K562 (cell line): ENCODE data around the gene ATF1. TPM values are rescaled to one million over a fixed set of nuclear protein-coding genes. Genes with fewer than 3 reads are reported as not detected.

Experiments
- ARID1B ChIP-seq: fragments of 450-650 bp; IDR thresholded peaks from 2 replicates; pipeline ENCODE4 v1.6.1; 2016; ENCODE audit warnings: antibody characterized with exemption, mild to moderate bottlenecking, inconsistent platforms
- CCNT2 ChIP-seq: IDR thresholded peaks from 2 replicates; pipeline ENCODE4 v1.6.1; 2011; ENCODE audit warnings: borderline replicate concordance, low read depth, mild to moderate bottlenecking, moderate library complexity, mixed read lengths, low read length; ENCODE audit not compliant: insufficient read length; ENCODE audit errors: extremely low read depth
- FOXP1 ChIP-seq: sonication (generic); formaldehyde crosslinking; IDR thresholded peaks from 2 replicates; pipeline ENCODE4 v1.8.0; 2022; ENCODE audit warnings: mild to moderate bottlenecking, missing genetic modification reagents
- GABPB2 ChIP-seq: fragments of 250-450 bp; sonication (Bioruptor Pico); conservative IDR thresholded peaks from 2 replicates; pipeline ENCODE4 v1.5.1; 2021; ENCODE audit warnings: mild to moderate bottlenecking
- GATAD2B ChIP-seq: fragments of 450-650 bp; IDR thresholded peaks from 2 replicates; pipeline ENCODE4 v1.6.1; 2017; ENCODE audit warnings: mild to moderate bottlenecking, borderline replicate concordance
- HNRNPL ChIP-seq: fragments of 200-400 bp; formaldehyde crosslinking; IDR thresholded peaks from 2 replicates; pipeline ENCODE4 v1.6.1; 2017; ENCODE audit warnings: low read depth, mild to moderate bottlenecking, low read length
- ILF3 ChIP-seq: fragments of 450-650 bp; IDR thresholded peaks from 2 replicates; pipeline ENCODE4 v1.6.1; 2018; ENCODE audit warnings: antibody characterized with exemption, mild to moderate bottlenecking, moderate library complexity, borderline replicate concordance
- KDM1A ChIP-seq, 2 experiments: fragments of 450-650 bp; IDR thresholded peaks; 2 replicates each; pipeline ENCODE4 v1.6.1; 2016; ENCODE audit warnings: mild to moderate bottlenecking in 2 of 2
- KHSRP ChIP-seq: fragments of 450-650 bp; IDR thresholded peaks from 2 replicates; pipeline ENCODE4 v1.6.1; 2017
- MYNN ChIP-seq, 2 experiments: sonication (generic); formaldehyde crosslinking in 1 of 2; IDR thresholded peaks; 2 replicates each; pipeline versions ENCODE4 v1.5.0 to v1.6.1; 2016 to 2020; ENCODE audit warnings: antibody characterized with exemption in 1 of 2, missing genetic modification reagents in 1 of 2
- PCBP1 ChIP-seq: fragments of 200-400 bp; formaldehyde crosslinking; IDR thresholded peaks from 2 replicates; pipeline ENCODE4 v1.6.1; 2018; ENCODE audit warnings: mild to moderate bottlenecking, low read depth, low read length; ENCODE audit not compliant: poor library complexity, severe bottlenecking
- SMARCA5 ChIP-seq: fragments of 450-650 bp; IDR thresholded peaks from 2 replicates; pipeline ENCODE4 v1.6.1; 2016
- SOX6 ChIP-seq: fragments of 450-650 bp; IDR thresholded peaks from 2 replicates; pipeline ENCODE4 v1.6.1; 2014; ENCODE audit warnings: mild to moderate bottlenecking
- TAF1 ChIP-seq: IDR thresholded peaks from 2 replicates; pipeline ENCODE4 v1.6.1; 2011; ENCODE audit warnings: mild to moderate bottlenecking, low read length, moderate library complexity; ENCODE audit not compliant: insufficient read depth, control insufficient read depth, severe bottlenecking; ENCODE audit errors: extremely low read depth
- TCF15 ChIP-seq: fragments of 250-450 bp; sonication (Bioruptor Pico); IDR thresholded peaks from 2 replicates; pipeline ENCODE4 v1.8.0; 2022; ENCODE audit warnings: moderate library complexity, mild to moderate bottlenecking, inconsistent platforms
- TOE1 ChIP-seq, 2 experiments: fragments of 450-650 bp in 1 of 2; sonication (generic) in 1 of 2; formaldehyde crosslinking in 1 of 2; IDR thresholded peaks; 2 replicates each; pipeline versions ENCODE4 v1.7.1 to v1.8.0; 2016 to 2022; ENCODE audit warnings: borderline replicate concordance in 2 of 2, mild to moderate bottlenecking in 2 of 2, antibody characterized with exemption in 1 of 2, inconsistent platforms in 1 of 2, low read depth in 1 of 2, missing genetic modification reagents in 1 of 2, moderate library complexity in 1 of 2
- ZBTB17 ChIP-seq: fragments of 450-650 bp; formaldehyde crosslinking; IDR thresholded peaks from 2 replicates; pipeline ENCODE4 v1.4.0; 2020; ENCODE audit warnings: mild to moderate bottlenecking
- ZNF3 ChIP-seq: fragments of 250-450 bp; sonication (Bioruptor Pico); IDR thresholded peaks from 2 replicates; pipeline ENCODE4 v1.5.0; 2021; ENCODE audit warnings: mild to moderate bottlenecking, moderate library complexity
- polyA plus RNA-seq, 8 experiments: library from polyadenylated mRNA; depleted of rRNA in 4 of 8; stranded (reverse) in 5 of 8; unstranded in 3 of 8; fragments of >200 nt; fragmentation: Nextera tagmentation in 2 of 8; fragmentation: Illumina TruSeq in 1 of 8; extraction: Ambion mirVana in 2 of 8; extraction: Trizol in 1 of 8; gene quantifications; 2 replicates each; pipeline versions ENCODE4 v1.2.1 to v1.2.3, GENCODE V29; 2011 to 2014; ENCODE audit warnings: inconsistent platforms in 1 of 8, missing spikeins in 1 of 8
- total RNA-seq, 7 experiments: library from RNA; depleted of rRNA in 6 of 7; stranded (reverse); fragments of >200 nt in 6 of 7; fragmentation: Illumina TruSeq in 2 of 7; extraction: Trizol in 2 of 7; gene quantifications; 2 replicates each; pipeline versions ENCODE4 v1.2.1 to v1.2.3, GENCODE V29; 2011 to 2021; ENCODE audit warnings: low replicate concordance in 1 of 7
- TF ChIP-seq, protein P1 (sequence below): fragments of 450-650 bp; IDR thresholded peaks from 2 replicates; pipeline ENCODE4 v1.6.1; 2018; ENCODE audit not compliant: partially characterized antibody
- TF ChIP-seq, protein P2 (sequence below): fragments of 450-650 bp; IDR thresholded peaks from 2 replicates; pipeline ENCODE4 v1.6.1; 2016; ENCODE audit warnings: missing biosample characterization, missing genetic modification characterization
- TF ChIP-seq, protein P3 (sequence below): fragments of 200-800 bp; sonication (Bioruptor generic); IDR thresholded peaks from 2 replicates; pipeline ENCODE4 v1.6.1; 2017; ENCODE audit warnings: missing genetic modification characterization, missing compliant biosample characterization

Gene ATF1
- total and polyA plus RNA-seq, 9 of the 15 experiments (the other 6 are each of a cell fraction or from before 2014, with no cell fraction given) = 19.8 to 83.5 (median 51.4) TPM

GRCh38 chr12:50764286-50765094 lies 589 bp downstream of the ATF1 start (continued):
- TF ChIP-seq, protein P1, sequence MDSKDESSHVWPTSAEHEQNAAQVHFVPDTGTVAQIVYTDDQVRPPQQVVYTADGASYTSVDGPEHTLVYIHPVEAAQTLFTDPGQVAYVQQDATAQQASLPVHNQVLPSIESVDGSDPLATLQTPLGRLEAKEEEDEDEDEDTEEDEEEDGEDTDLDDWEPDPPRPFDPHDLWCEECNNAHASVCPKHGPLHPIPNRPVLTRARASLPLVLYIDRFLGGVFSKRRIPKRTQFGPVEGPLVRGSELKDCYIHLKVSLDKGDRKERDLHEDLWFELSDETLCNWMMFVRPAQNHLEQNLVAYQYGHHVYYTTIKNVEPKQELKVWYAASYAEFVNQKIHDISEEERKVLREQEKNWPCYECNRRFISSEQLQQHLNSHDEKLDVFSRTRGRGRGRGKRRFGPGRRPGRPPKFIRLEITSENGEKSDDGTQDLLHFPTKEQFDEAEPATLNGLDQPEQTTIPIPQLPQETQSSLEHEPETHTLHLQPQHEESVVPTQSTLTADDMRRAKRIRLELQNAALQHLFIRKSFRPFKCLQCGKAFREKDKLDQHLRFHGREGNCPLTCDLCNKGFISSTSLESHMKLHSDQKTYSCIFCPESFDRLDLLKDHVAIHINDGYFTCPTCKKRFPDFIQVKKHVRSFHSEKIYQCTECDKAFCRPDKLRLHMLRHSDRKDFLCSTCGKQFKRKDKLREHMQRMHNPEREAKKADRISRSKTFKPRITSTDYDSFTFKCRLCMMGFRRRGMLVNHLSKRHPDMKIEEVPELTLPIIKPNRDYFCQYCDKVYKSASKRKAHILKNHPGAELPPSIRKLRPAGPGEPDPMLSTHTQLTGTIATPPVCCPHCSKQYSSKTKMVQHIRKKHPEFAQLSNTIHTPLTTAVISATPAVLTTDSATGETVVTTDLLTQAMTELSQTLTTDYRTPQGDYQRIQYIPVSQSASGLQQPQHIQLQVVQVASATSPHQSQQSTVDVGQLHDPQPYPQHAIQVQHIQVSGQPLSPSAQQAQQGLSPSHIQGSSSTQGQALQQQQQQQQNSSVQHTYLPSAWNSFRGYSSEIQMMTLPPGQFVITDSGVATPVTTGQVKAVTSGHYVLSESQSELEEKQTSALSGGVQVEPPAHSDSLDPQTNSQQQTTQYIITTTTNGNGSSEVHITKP = peak; percentile 2
- TF ChIP-seq ILF3 = no peak
- no peak for TF ChIP-seq SMARCA5
- TF ChIP-seq ARID1B = no peak
- TF ChIP-seq KHSRP = no peak
- TF ChIP-seq TAF1 = peak; percentile 44
- TF ChIP-seq, protein P2, sequence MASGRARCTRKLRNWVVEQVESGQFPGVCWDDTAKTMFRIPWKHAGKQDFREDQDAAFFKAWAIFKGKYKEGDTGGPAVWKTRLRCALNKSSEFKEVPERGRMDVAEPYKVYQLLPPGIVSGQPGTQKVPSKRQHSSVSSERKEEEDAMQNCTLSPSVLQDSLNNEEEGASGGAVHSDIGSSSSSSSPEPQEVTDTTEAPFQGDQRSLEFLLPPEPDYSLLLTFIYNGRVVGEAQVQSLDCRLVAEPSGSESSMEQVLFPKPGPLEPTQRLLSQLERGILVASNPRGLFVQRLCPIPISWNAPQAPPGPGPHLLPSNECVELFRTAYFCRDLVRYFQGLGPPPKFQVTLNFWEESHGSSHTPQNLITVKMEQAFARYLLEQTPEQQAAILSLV (tag) = no peak
- TF ChIP-seq KDM1A (IDR thresholded peaks at IDR 0.05) = no peak
- TF ChIP-seq TOE1 (IDR thresholded peaks at IDR 0.05; ENCODE audit: borderline replicate concordance) = no peak
- no peak for TF ChIP-seq TOE1 (CRISPR knock-in tag; IDR thresholded peaks at IDR 0.05; ENCODE audit: borderline replicate concordance, low read depth)
- TF ChIP-seq, protein P3, sequence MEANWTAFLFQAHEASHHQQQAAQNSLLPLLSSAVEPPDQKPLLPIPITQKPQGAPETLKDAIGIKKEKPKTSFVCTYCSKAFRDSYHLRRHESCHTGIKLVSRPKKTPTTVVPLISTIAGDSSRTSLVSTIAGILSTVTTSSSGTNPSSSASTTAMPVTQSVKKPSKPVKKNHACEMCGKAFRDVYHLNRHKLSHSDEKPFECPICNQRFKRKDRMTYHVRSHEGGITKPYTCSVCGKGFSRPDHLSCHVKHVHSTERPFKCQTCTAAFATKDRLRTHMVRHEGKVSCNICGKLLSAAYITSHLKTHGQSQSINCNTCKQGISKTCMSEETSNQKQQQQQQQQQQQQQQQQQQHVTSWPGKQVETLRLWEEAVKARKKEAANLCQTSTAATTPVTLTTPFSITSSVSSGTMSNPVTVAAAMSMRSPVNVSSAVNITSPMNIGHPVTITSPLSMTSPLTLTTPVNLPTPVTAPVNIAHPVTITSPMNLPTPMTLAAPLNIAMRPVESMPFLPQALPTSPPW (CRISPR knock-in tag) = peak; percentile 78
- no peak for TF ChIP-seq SOX6
- 0 out of 2 replicates have a peak, but pooled peaks have one; percentile 14 for TF ChIP-seq FOXP1 (CRISPR knock-in tag)
- TF ChIP-seq GABPB2 = no peak
- peak; percentile 75; the same call in 1 of the 2 replicates for TF ChIP-seq HNRNPL
- TF ChIP-seq CCNT2 = peak; percentile 45
- no peak for TF ChIP-seq MYNN (IDR thresholded peaks at IDR 0.05)
- TF ChIP-seq MYNN (CRISPR knock-in tag; IDR thresholded peaks at IDR 0.05) = no peak
- no peak for TF ChIP-seq GATAD2B
- TF ChIP-seq TCF15 (CRISPR knock-in tag) = no peak
- TF ChIP-seq ZBTB17 = peak; percentile 14; the same call in 1 of the 2 replicates
- TF ChIP-seq PCBP1 = peak; percentile 81
- no peak for TF ChIP-seq ZNF3 (CRISPR knock-in tag)
